IPS-18a (cell line): ENCODE measurements around the gene PRKCQ.

ENCODE experiments used
- H3K27ac ChIP-seq: one replicate; pipeline ENCODE4 v1.5.1; 2013; ENCODE audit warnings: low read length
- H3K27me3 ChIP-seq: one replicate; pipeline ENCODE4 v1.6.1; 2013; ENCODE audit warnings: mild to moderate bottlenecking, low read length; ENCODE audit not compliant: control insufficient read depth, insufficient read depth
- H3K36me3 ChIP-seq: one replicate; pipeline ENCODE4 v1.6.1; 2013; ENCODE audit warnings: low read depth, low read length; ENCODE audit not compliant: control insufficient read depth
- H3K4me1 ChIP-seq: one replicate; pipeline ENCODE4 v1.6.1; 2013; ENCODE audit warnings: low read depth, low read length; ENCODE audit not compliant: control insufficient read depth
- H3K4me3 ChIP-seq: one replicate; pipeline ENCODE4 v1.5.1; 2013; ENCODE audit warnings: low read length
- H3K9ac ChIP-seq: one replicate; pipeline ENCODE4 v1.6.1; 2013; ENCODE audit warnings: mild to moderate bottlenecking, low read length, moderate library complexity
- H3K9me3 ChIP-seq: one replicate; pipeline ENCODE4 v1.6.1; 2013; ENCODE audit warnings: low read depth, low read length; ENCODE audit not compliant: control insufficient read depth

Gene PRKCQ

DNA sequence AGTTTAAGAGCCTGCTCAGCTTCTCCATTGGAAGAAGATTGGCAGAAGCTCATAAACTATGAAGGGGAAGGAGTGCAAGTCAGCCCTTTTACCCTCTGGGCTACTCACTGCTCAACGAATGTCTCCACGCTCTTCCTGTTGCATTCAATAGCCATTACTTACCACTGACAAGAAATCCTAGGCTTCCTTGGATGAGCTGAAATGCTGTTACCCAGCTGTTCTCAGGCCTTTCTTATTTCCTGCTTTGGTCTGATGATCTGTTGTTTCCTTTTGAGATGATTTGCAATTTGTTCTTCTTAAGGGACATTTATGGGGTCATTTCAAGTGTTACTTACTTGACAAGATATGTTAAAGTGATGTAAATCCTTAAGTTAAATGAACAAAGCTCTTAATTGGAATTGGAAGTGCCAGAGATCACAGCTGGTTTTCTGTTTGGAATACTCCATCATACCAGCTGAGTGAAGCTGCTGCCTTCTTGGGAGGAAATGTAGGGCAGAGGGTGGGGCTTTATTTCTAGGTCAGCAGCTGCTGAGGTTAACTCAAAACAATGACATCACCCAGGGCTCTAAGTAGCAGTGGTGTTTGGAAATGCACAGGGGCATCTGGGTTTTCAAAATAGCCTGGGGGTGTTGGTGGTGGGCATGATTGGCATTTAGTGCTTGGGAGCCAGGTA is 170.0 kb downstream of the PRKCQ start:
- Histone ChIP-seq H3K36me3 (no peaks in the 10 kb centered on the region), H3K9ac (no peak overlapping the region), H3K27ac (no peak overlapping the region), H3K27me3 (no peaks in the 10 kb centered on the region), H3K4me3 (no peak overlapping the region), H3K9me3 (no peaks in the 10 kb centered on the region), H3K4me1 (peaks cover 5% of the 10 kb centered on the region)

DNA sequence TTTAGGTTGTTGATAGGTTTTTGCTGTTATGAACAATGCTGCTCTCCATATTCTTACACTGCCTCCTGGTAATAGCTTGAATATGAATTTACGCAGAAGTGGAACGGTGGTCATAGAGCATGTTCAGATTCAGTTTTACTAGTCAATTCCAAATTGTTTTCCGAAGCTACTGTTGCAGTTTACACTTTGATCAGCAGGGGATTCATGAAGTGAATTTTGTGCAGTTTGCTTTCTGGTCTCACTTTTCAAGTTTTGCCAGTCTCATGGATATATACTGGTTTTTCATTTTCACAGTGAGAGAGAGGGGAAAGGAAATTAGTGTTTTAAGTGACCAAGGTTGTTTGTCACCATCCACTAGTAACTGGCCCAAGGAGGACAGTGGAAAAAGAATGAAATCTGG is 171.3 kb downstream of the PRKCQ start:
- H3K4me3 ChIP-seq: no peak overlapping the region
- no peak overlapping the region for H3K27ac ChIP-seq
- H3K9ac ChIP-seq: no peak overlapping the region
- no peaks in the 10 kb centered on the region for H3K27me3 ChIP-seq
- no peaks in the 10 kb centered on the region for H3K9me3 ChIP-seq
- peaks cover 5% of the 10 kb centered on the region for H3K4me1 ChIP-seq
- H3K36me3 ChIP-seq: no peaks in the 10 kb centered on the region

DNA sequence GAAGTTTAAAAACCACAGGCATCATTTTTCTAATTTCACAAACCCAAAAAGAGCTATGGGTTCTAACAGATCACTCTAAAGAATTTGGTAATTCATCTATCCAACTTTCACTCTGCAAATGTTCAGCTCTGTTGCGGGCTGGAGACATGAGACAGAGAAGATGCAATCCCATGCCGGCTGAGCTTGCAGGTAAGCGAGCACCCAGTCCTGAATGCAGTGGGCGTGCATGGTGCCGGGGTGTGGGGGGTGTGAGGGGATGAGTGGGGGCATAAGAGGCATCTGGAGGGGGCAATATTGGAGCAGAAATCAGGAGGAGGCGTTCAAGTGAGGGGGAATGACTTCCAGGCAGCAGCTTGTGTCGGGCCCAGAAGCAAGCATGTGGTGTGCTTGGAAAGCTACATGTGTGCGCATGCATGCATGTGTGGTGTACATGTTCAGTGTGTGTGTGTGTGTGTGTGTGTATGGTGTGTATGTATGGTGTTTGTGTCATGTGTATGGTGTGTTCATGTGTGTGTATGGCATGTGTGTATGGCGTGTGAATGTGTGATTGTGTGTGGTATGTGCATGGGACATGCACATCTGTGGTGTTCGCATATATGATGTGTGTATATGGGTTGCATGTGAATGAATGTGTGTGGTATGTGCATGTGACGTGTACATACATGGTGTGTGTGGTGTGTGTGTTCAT is 172.9 kb downstream of the PRKCQ start:
- H3K27ac ChIP-seq: no peak overlapping the region
- H3K27me3 ChIP-seq: no peaks in the 10 kb centered on the region
- H3K9me3 ChIP-seq: no peaks in the 10 kb centered on the region
- no peaks in the 10 kb centered on the region for H3K36me3 ChIP-seq
- no peak overlapping the region for H3K4me3 ChIP-seq
- H3K9ac ChIP-seq: no peak overlapping the region
- H3K4me1 ChIP-seq: peaks cover 5% of the 10 kb centered on the region

DNA sequence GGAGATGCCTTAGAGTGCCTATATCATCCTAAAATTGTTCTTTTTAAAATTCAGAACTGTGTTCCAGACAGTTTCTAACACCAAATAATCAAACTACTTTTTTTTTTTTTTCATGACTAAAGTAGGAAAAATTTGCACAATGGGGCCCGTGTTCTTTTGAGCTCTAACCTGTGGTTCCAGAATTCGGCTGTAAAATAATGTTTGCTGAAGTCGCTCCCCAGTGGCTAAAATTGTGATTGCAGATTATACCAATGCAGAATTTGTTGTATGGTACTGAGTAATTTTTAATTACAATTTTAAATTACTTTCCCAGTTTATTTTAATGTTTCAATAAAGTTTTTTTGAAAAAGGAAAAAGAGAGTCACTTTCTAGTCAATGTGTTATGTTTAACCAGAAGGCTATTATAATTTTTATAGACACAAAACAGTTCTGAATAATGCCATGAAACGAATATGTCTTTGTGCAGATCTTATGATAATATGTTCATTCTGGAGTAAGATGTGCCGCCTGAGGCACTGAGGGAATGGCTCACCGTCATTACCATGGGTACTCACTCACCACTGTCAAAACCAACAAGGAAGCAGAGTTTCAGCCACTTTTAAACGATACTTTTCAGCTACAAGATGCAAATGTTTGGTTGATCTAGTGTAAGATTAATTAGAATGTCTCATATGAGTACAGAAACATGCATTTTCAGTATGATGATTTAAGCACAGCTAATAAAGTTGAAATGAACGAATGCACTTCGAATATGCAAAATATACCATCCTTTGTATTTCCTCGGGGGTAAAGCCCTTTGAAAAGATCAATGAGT is 173.6 kb downstream of the PRKCQ start:
- no peaks in the 10 kb centered on the region for H3K27me3 ChIP-seq
- H3K4me1 ChIP-seq: peaks cover 8% of the 10 kb centered on the region
- no peak overlapping the region for H3K4me3 ChIP-seq
- no peak overlapping the region for H3K9ac ChIP-seq
- no peaks in the 10 kb centered on the region for H3K9me3 ChIP-seq
- no peaks in the 10 kb centered on the region for H3K36me3 ChIP-seq
- no peak overlapping the region for H3K27ac ChIP-seq

DNA sequence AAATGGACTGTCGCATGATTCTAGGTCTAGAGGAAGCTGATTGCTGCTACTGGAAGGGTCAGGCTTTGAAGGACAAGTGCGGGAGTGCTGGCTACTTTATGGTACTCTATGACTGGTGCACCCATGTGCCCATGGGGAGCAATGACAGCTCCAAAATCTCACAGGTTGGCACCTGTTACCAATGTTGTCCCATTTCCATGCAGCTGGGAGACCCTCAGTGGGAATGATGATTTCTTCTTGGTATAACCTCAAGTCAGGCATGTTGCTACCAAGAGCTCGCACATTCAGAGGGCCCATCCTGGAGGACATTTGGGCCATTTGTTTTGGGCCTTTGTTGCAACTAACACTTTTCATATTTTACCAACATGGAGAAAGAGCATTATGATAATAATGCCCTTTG is 174.4 kb downstream of the PRKCQ start:
- no peaks in the 10 kb centered on the region for H3K36me3 ChIP-seq
- H3K9ac ChIP-seq: no peak overlapping the region
- no peaks in the 10 kb centered on the region for H3K9me3 ChIP-seq
- H3K27ac ChIP-seq: no peak overlapping the region
- H3K4me1 ChIP-seq: peaks cover 12% of the 10 kb centered on the region
- no peak overlapping the region for H3K4me3 ChIP-seq
- no peaks in the 10 kb centered on the region for H3K27me3 ChIP-seq

DNA sequence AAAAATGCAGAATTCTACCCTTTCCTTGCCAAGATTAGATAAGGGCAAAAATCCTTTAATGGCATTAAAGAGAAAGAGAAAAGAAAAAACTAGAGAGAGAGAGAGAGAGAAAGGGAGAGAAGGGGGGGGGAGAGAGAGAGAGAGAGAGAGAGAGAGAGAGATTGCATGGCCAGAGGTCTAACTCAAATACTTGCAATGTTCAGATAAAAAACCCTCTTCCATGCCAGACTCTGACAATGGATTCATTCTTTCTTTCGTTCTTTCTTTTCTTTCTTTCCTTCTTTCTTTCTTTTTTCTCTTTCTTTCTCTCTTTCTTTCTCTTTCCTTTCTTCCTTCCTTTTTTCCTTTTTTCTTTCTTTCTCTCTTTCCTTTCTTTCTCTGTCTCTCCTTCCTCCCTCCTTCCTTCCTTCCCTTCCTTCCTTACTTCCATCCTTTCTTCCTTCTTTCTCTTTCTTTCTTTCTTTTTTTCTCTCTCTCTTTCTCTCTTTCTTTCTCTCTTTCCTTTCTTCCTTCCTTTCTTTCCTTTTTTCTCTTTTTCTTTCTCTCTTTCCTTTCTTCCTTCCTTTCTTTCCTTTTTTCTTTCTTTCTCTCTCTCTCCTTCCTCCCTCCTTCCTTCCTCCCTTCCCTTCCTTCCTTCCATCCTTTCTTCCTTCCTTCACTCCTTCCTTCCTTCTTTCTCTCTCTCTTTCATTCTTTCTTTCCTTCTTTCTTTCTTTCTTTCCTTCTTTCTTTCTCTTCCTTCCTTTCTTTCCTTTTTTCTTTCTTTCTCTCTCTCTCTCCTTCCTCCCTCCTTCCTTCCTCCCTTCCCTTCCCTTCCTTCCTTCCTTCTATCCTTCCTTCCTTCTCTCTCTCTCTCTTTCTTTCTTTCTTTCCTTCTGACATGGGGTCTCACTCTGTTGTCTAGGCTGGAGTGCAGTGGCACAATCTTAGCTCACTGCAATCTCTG is 175.7 kb downstream of the PRKCQ start:
- Histone ChIP-seq H3K4me1 (peaks cover 7% of the 10 kb centered on the region), H3K27ac (no peak overlapping the region), H3K9me3 (no peaks in the 10 kb centered on the region), H3K27me3 (no peaks in the 10 kb centered on the region), H3K4me3 (no peak overlapping the region), H3K36me3 (no peaks in the 10 kb centered on the region), H3K9ac (no peak overlapping the region)

DNA sequence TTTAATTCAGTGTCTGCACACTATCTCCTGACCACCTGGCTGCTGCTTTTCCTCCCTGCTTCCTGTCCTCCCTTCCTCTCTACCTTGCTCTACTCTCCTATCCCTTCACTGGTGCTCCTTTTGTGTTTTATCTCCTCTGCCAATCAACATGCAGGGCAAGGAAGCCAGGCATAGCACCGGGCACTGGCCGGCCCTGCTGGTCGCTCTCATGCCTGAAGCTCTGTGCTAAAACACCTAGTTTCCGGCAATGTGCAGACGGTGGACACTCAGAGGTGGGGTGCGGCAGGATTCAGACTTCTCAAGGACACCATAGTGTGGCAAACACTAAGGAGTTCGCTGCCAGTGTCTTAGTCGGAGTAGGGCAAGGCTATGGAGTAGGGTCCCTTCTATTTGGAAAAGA is 177.1 kb downstream of the PRKCQ start:
- no peak overlapping the region for H3K4me3 ChIP-seq
- H3K27me3 ChIP-seq: no peaks in the 10 kb centered on the region
- no peak overlapping the region for H3K27ac ChIP-seq
- H3K36me3 ChIP-seq: no peaks in the 10 kb centered on the region
- no peaks in the 10 kb centered on the region for H3K9me3 ChIP-seq
- peaks cover 7% of the 10 kb centered on the region for H3K4me1 ChIP-seq
- H3K9ac ChIP-seq: no peak overlapping the region

- Histone ChIP-seq H3K4me1 (peaks cover 7% of the 10 kb centered on the region), H3K27me3 (no peaks in the 10 kb centered on the region), H3K36me3 (no peaks in the 10 kb centered on the region), H3K4me3 (no peak overlapping the region), H3K9me3 (no peaks in the 10 kb centered on the region), H3K9ac (no peak overlapping the region), H3K27ac (no peak overlapping the region)
Measured at GRCh38 chr10:6402349-6402709, 177.7 kb downstream of the PRKCQ start.

DNA sequence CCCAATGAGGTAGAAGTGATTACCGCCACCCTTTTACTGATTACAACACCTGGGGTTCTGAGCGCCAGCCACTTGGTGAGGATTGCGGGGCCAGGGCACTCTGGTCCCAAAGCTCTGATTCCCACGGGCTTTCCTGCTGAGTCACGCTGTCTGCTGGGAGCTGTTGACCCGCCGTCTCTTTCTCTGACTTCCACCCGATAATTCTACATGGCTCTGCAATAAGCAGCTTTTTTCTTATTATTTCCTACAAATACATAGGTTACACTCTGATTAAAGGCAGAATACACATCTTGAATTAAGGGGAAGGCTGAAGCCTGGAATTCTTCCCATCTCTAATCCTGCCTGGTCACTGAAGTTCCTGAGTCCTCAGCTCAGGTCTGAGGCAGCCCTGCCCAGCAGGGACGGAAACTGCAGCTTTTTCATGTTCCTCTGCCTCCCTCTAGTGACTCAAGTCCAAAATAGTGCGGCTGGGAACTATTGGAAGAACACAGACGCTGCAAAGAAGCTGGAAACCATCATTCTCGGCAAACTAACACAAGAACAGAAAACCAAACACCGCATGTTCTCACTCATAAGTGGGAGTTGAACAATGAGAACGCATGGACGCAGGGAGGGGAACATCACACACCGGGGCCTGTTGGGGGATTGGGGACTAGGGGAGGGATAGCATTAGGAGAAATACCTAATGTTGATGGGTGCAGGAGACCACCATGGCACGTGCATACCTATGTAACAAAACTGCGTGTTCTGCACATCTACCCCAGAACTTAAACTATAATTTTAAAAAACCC is 178.3 kb downstream of the PRKCQ start:
- Histone ChIP-seq H3K36me3 (no peaks in the 10 kb centered on the region), H3K9me3 (no peaks in the 10 kb centered on the region), H3K4me3 (peak overlapping the region; percentile 34), H3K4me1 (peaks cover 7% of the 10 kb centered on the region), H3K9ac (no peak overlapping the region), H3K27me3 (no peaks in the 10 kb centered on the region), H3K27ac (no peak overlapping the region)

DNA sequence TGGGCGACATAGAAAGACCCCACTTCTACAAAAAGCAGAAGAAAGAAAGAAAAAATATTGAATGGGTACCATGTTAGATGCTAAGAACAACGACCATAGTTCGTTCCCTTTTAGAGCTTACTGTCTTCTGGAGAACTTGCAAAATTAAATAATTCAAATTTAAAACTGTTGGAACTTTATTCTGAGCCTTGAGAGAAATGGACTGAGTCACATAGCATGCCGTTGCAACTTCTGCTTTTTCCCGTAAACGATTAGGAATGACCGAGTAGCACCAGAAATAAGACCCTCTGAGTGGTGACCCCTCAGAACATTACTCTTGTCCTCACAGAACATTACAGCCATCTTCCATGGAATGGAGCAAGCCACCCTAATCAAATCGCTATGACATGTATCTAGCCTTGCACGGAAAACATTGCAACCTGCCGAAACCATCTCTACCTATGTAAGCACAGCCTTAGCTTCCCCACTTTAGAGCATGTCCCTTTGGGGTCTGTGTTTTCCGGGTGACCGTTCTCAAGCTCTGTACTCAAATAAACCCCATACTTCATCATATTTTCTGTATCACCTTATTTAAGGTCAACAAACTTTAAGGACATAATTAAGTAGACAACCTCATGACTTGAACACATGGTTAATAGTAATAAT is 179.1 kb downstream of the PRKCQ start:
- no peak overlapping the region for H3K4me3 ChIP-seq
- no peaks in the 10 kb centered on the region for H3K27me3 ChIP-seq
- no peaks in the 10 kb centered on the region for H3K9me3 ChIP-seq
- H3K36me3 ChIP-seq: no peaks in the 10 kb centered on the region
- H3K27ac ChIP-seq: no peak overlapping the region
- peaks cover 7% of the 10 kb centered on the region for H3K4me1 ChIP-seq
- no peak overlapping the region for H3K9ac ChIP-seq
